ENCODE measurements around the gene ARL5B.

GRCh38 chr10:18647945-18648344 lies 11.3 kb upstream of the ARL5B start:
- TF ChIP-seq ZFP3 (CRISPR knock-in tag; IDR thresholded peaks at IDR 0.05) (no peak), OSR1 (CRISPR knock-in tag; IDR thresholded peaks at IDR 0.05) (no peak), ZNF565 (CRISPR knock-in tag; conservative IDR thresholded peaks at IDR 0.05; ENCODE audit: low read depth) (no peak), ZNF70 (CRISPR knock-in tag; IDR thresholded peaks at IDR 0.05) (no peak), ZC3H10 (CRISPR knock-in tag; IDR thresholded peaks at IDR 0.05) (no peak), ARNTL (CRISPR knock-in tag; IDR thresholded peaks at IDR 0.05; ENCODE audit: borderline replicate concordance, low read depth) (no peak), ESRRG (CRISPR knock-in tag; IDR thresholded peaks at IDR 0.05) (no peak), POU6F1 (CRISPR knock-in tag; IDR thresholded peaks at IDR 0.05; ENCODE audit: borderline replicate concordance, low read depth) (no peak), GLIS3 (CRISPR knock-in tag; IDR thresholded peaks at IDR 0.05) (no peak)

Data from SK-N-SH treated with all-trans-retinoic acid at 6 μM for 48 hours (cell line).